WTC11 (cell line): ENCODE data around the gene CWC15. TPM values are rescaled to one million over a fixed set of nuclear protein-coding genes. Genes with fewer than 3 reads are reported as not detected.

ENCODE experiments used
- ATAC-seq: fragments of 200-7000 bp; cut with Tn5 transposase; 2 replicates; pipeline ENCODE4 v1.10.0; 2021; ENCODE audit warnings: mild to moderate bottlenecking, moderate library complexity
- CTCF ChIA-PET: fragments of 300-600 bp; sonication (Branson Sonifier 250); formaldehyde crosslinking; loops from one replicate; lab custom pipeline; 2021; ENCODE audit warnings: antibody characterized with exemption; lab: Charles Lee
- POLR2A ChIA-PET: fragments of 350-600 bp; sonication (Branson Sonifier 250); formaldehyde crosslinking; loops from one replicate; lab custom pipeline; 2021; ENCODE audit warnings: antibody characterized with exemption; lab: Charles Lee
- DNase-seq: peaks from one replicate; pipeline ENCODE4 v3.0.0; 2021; ENCODE audit warnings: low spot score
- H3K27ac Mint-ChIP-seq: 2 replicates; pipeline ENCODE4 v1.8.0; 2021; ENCODE audit warnings: mixed read lengths
- H3K27me3 Mint-ChIP-seq: 2 replicates; pipeline ENCODE4 v1.8.0; 2021; ENCODE audit warnings: low read depth, mild to moderate bottlenecking, moderate library complexity, mixed read lengths
- H3K36me3 Mint-ChIP-seq: 2 replicates; pipeline ENCODE4 v1.8.0; 2021; ENCODE audit warnings: mixed read lengths
- H3K4me1 Mint-ChIP-seq: 2 replicates; pipeline ENCODE4 v1.8.0; 2022; ENCODE audit warnings: mixed read lengths
- H3K4me3 Mint-ChIP-seq: 2 replicates; pipeline ENCODE4 v1.8.0; 2021; ENCODE audit warnings: mild to moderate bottlenecking, moderate library complexity, mixed read lengths
- H3K9me3 Mint-ChIP-seq: 2 replicates; pipeline ENCODE4 v1.8.0; 2021; ENCODE audit warnings: mixed read lengths
- CBFB ChIP-seq: sonication (generic); formaldehyde crosslinking; IDR thresholded peaks from 2 replicates; pipeline ENCODE4 v1.8.1; 2022; ENCODE audit warnings: mild to moderate bottlenecking, low read depth, missing genetic modification reagents
- CREM ChIP-seq: sonication (generic); formaldehyde crosslinking; IDR thresholded peaks from 2 replicates; pipeline ENCODE4 v1.8.1; 2022; ENCODE audit warnings: mild to moderate bottlenecking, missing genetic modification reagents, moderate library complexity
- EMX1 ChIP-seq: fragments of 250-450 bp; sonication (Bioruptor Pico); IDR thresholded peaks from 2 replicates; pipeline ENCODE4 v1.8.0; 2021; ENCODE audit warnings: mild to moderate bottlenecking
- MXD4 ChIP-seq: fragments of 250-450 bp; sonication (Bioruptor Pico); IDR thresholded peaks from 2 replicates; pipeline ENCODE4 v1.8.0; 2021; ENCODE audit warnings: mild to moderate bottlenecking, moderate library complexity, borderline replicate concordance
- NR3C1 ChIP-seq: sonication (generic); formaldehyde crosslinking; conservative IDR thresholded peaks from 2 replicates; pipeline ENCODE4 v1.8.1; 2023; ENCODE audit warnings: low read depth, mild to moderate bottlenecking, missing genetic modification reagents
- OVOL2 ChIP-seq: fragments of 250-450 bp; sonication (Bioruptor Pico); IDR thresholded peaks from 2 replicates; pipeline ENCODE4 v1.9.0; 2021; ENCODE audit warnings: mild to moderate bottlenecking, borderline replicate concordance
- SOX15 ChIP-seq: fragments of 250-450 bp; sonication (Bioruptor Pico); IDR thresholded peaks from 2 replicates; pipeline ENCODE4 v1.9.0; 2021; ENCODE audit warnings: mild to moderate bottlenecking
- SP1 ChIP-seq: sonication (generic); formaldehyde crosslinking; conservative IDR thresholded peaks from 2 replicates; pipeline ENCODE4 v1.8.1; 2022; ENCODE audit warnings: missing genetic modification reagents
- ZBTB21 ChIP-seq: sonication (generic); formaldehyde crosslinking; IDR thresholded peaks from 2 replicates; pipeline ENCODE4 v1.8.1; 2023; ENCODE audit warnings: mild to moderate bottlenecking, missing genetic modification reagents, borderline replicate concordance
- ZNF138 ChIP-seq: sonication (generic); formaldehyde crosslinking; conservative IDR thresholded peaks from 2 replicates; pipeline ENCODE4 v1.8.1; 2022; ENCODE audit warnings: mild to moderate bottlenecking, moderate library complexity, missing genetic modification reagents
- ZNF219 ChIP-seq: sonication (generic); formaldehyde crosslinking; IDR thresholded peaks from 2 replicates; pipeline ENCODE4 v1.8.0; 2023; ENCODE audit warnings: missing genetic modification reagents, mild to moderate bottlenecking, borderline replicate concordance
- ZNF423 ChIP-seq: fragments of 250-450 bp; sonication (Bioruptor Pico); IDR thresholded peaks from 2 replicates; pipeline ENCODE4 v2.1.2; 2022; ENCODE audit warnings: mild to moderate bottlenecking, moderate library complexity
- total RNA-seq: library from RNA; stranded (reverse); gene quantifications from 3 replicates; pipeline ENCODE4 v1.2.3, GENCODE V29; 2021
- TF ChIP-seq, protein P1 (sequence below): sonication (generic); formaldehyde crosslinking; IDR thresholded peaks from 2 replicates; pipeline ENCODE4 v1.8.1; 2023; ENCODE audit warnings: mild to moderate bottlenecking, missing genetic modification reagents
- TF ChIP-seq, protein P2 (sequence below): sonication (generic); formaldehyde crosslinking; conservative IDR thresholded peaks from 2 replicates; pipeline ENCODE4 v1.8.1; 2022; ENCODE audit warnings: mild to moderate bottlenecking, missing genetic modification reagents
- TF ChIP-seq, protein P3 (sequence below): sonication (generic); formaldehyde crosslinking; conservative IDR thresholded peaks from 2 replicates; pipeline ENCODE4 v1.8.1; 2023; ENCODE audit warnings: mild to moderate bottlenecking, low read depth, missing genetic modification reagents, moderate library complexity
- TF ChIP-seq, protein P4 (sequence below): sonication (generic); formaldehyde crosslinking; IDR thresholded peaks from 2 replicates; pipeline ENCODE4 v1.8.1; 2022; ENCODE audit warnings: missing genetic modification reagents, borderline replicate concordance
- TF ChIP-seq, protein P5 (sequence below): sonication (generic); formaldehyde crosslinking; IDR thresholded peaks from 2 replicates; pipeline ENCODE4 v1.8.0; 2023; ENCODE audit warnings: mild to moderate bottlenecking, missing genetic modification reagents
- TF ChIP-seq, protein P6 (sequence below): sonication (generic); formaldehyde crosslinking; IDR thresholded peaks from 2 replicates; pipeline ENCODE4 v1.8.1; 2022; ENCODE audit warnings: low read depth, missing genetic modification reagents, borderline replicate concordance

Gene CWC15
- total RNA-seq, 1 experiment from 2014 or later = 49.4 TPM

DNA sequence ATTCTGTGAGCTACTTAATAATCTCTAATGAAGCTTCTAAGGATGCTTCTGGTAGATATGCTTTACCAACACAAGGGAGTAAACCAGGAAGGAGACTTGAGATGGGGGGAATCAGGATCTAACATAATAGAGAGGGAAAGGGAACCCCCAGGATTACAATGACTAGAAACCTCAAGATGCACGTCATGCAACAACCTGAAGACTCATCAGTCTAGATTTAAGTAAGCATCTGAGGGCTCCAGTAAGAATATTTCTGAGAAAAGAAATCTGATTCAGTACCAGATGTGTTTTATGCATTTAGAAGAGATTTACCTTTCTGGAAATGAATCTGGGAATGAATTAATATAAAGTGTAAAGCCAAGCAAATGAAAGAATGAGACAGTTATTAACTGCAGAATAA is 15.4 kb upstream of the CWC15 start:
- Mint-ChIP-seq H3K27ac (no peak overlapping the region), H3K9me3 (peaks cover 3% of the 10 kb centered on the region; the same call in 1 of the 2 replicates), H3K36me3 (no peaks in the 10 kb centered on the region), H3K27me3 (peaks cover 39% of the 10 kb centered on the region), H3K4me3 (no peak overlapping the region), H3K4me1 (no peaks in the 10 kb centered on the region; the same call in 1 of the 2 replicates)
- TF ChIP-seq, protein P1, sequence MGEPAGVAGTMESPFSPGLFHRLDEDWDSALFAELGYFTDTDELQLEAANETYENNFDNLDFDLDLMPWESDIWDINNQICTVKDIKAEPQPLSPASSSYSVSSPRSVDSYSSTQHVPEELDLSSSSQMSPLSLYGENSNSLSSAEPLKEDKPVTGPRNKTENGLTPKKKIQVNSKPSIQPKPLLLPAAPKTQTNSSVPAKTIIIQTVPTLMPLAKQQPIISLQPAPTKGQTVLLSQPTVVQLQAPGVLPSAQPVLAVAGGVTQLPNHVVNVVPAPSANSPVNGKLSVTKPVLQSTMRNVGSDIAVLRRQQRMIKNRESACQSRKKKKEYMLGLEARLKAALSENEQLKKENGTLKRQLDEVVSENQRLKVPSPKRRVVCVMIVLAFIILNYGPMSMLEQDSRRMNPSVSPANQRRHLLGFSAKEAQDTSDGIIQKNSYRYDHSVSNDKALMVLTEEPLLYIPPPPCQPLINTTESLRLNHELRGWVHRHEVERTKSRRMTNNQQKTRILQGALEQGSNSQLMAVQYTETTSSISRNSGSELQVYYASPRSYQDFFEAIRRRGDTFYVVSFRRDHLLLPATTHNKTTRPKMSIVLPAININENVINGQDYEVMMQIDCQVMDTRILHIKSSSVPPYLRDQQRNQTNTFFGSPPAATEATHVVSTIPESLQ (CRISPR knock-in tag) = no peak
- TF ChIP-seq, protein P2, sequence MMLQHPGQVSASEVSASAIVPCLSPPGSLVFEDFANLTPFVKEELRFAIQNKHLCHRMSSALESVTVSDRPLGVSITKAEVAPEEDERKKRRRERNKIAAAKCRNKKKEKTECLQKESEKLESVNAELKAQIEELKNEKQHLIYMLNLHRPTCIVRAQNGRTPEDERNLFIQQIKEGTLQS (CRISPR knock-in tag) = no peak
- TF ChIP-seq, protein P3, sequence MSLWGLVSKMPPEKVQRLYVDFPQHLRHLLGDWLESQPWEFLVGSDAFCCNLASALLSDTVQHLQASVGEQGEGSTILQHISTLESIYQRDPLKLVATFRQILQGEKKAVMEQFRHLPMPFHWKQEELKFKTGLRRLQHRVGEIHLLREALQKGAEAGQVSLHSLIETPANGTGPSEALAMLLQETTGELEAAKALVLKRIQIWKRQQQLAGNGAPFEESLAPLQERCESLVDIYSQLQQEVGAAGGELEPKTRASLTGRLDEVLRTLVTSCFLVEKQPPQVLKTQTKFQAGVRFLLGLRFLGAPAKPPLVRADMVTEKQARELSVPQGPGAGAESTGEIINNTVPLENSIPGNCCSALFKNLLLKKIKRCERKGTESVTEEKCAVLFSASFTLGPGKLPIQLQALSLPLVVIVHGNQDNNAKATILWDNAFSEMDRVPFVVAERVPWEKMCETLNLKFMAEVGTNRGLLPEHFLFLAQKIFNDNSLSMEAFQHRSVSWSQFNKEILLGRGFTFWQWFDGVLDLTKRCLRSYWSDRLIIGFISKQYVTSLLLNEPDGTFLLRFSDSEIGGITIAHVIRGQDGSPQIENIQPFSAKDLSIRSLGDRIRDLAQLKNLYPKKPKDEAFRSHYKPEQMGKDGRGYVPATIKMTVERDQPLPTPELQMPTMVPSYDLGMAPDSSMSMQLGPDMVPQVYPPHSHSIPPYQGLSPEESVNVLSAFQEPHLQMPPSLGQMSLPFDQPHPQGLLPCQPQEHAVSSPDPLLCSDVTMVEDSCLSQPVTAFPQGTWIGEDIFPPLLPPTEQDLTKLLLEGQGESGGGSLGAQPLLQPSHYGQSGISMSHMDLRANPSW (CRISPR knock-in tag) = no peak
- TF ChIP-seq CREM (no peak), ZBTB21 (no peak), MXD4 (CRISPR knock-in tag) (no peak), SOX15 (CRISPR knock-in tag) (no peak), ZNF138 (CRISPR knock-in tag) (no peak), ZNF423 (no peak), EMX1 (no peak), NR3C1 (CRISPR knock-in tag) (no peak), CBFB (CRISPR knock-in tag) (no peak), ZNF219 (CRISPR knock-in tag) (no peak), OVOL2 (CRISPR knock-in tag) (no peak)
- TF ChIP-seq, protein P4, sequence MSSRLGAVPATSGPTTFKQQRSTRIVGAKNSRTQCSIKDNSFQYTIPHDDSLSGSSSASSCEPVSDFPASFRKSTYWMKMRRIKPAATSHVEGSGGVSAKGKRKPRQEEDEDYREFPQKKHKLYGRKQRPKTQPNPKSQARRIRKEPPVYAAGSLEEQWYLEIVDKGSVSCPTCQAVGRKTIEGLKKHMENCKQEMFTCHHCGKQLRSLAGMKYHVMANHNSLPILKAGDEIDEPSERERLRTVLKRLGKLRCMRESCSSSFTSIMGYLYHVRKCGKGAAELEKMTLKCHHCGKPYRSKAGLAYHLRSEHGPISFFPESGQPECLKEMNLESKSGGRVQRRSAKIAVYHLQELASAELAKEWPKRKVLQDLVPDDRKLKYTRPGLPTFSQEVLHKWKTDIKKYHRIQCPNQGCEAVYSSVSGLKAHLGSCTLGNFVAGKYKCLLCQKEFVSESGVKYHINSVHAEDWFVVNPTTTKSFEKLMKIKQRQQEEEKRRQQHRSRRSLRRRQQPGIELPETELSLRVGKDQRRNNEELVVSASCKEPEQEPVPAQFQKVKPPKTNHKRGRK (CRISPR knock-in tag) = no peak
- no peak for ATAC-seq
- POLR2A ChIA-PET = no interaction called here
- CTCF ChIA-PET = no interaction called here
- DNase-seq = no peak

DNA sequence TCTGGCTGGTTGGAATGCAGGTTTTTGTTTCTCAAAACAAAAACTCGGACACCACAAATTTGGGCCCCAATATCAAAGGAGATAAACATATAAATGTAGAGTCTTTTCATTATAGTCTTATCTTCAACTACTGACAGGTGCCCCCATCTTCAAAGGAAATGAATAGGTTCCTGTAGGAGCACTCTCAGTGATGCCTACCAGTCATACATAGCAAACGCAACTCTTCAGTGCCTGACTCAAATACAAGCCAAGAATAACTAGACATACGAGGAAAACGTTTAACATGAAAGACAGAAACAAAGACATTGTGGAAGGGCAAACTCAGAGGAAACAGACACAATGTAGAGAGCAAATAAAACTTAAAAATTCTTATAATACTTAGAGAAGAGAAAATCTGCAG is 14.0 kb upstream of the CWC15 start:
- CTCF ChIA-PET = no interaction called here
- Mint-ChIP-seq H3K27me3 (peaks cover 39% of the 10 kb centered on the region), H3K36me3 (no peaks in the 10 kb centered on the region), H3K9me3 (peaks cover 3% of the 10 kb centered on the region; the same call in 1 of the 2 replicates), H3K27ac (no peak overlapping the region), H3K4me1 (no peaks in the 10 kb centered on the region), H3K4me3 (no peak overlapping the region)
- POLR2A ChIA-PET = no interaction called here
- DNase-seq (no peak), ATAC-seq (no peak)
- TF ChIP-seq, protein P5, sequence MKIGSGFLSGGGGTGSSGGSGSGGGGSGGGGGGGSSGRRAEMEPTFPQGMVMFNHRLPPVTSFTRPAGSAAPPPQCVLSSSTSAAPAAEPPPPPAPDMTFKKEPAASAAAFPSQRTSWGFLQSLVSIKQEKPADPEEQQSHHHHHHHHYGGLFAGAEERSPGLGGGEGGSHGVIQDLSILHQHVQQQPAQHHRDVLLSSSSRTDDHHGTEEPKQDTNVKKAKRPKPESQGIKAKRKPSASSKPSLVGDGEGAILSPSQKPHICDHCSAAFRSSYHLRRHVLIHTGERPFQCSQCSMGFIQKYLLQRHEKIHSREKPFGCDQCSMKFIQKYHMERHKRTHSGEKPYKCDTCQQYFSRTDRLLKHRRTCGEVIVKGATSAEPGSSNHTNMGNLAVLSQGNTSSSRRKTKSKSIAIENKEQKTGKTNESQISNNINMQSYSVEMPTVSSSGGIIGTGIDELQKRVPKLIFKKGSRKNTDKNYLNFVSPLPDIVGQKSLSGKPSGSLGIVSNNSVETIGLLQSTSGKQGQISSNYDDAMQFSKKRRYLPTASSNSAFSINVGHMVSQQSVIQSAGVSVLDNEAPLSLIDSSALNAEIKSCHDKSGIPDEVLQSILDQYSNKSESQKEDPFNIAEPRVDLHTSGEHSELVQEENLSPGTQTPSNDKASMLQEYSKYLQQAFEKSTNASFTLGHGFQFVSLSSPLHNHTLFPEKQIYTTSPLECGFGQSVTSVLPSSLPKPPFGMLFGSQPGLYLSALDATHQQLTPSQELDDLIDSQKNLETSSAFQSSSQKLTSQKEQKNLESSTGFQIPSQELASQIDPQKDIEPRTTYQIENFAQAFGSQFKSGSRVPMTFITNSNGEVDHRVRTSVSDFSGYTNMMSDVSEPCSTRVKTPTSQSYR (CRISPR knock-in tag) = no peak
- TF ChIP-seq CBFB (CRISPR knock-in tag) (no peak), SP1 (no peak)
- TF ChIP-seq, protein P6, sequence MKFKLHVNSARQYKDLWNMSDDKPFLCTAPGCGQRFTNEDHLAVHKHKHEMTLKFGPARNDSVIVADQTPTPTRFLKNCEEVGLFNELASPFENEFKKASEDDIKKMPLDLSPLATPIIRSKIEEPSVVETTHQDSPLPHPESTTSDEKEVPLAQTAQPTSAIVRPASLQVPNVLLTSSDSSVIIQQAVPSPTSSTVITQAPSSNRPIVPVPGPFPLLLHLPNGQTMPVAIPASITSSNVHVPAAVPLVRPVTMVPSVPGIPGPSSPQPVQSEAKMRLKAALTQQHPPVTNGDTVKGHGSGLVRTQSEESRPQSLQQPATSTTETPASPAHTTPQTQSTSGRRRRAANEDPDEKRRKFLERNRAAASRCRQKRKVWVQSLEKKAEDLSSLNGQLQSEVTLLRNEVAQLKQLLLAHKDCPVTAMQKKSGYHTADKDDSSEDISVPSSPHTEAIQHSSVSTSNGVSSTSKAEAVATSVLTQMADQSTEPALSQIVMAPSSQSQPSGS (CRISPR knock-in tag) = no peak
